Neuronal stem cell (in vitro differentiated cells): ENCODE measurements around the gene SAMSN1.

Source experiments
- DNase-seq: peaks from one replicate; pipeline ENCODE4 v3.0.0-alpha.2; 2013; ENCODE audit warnings: low spot score
- H2AFZ ChIP-seq: one replicate; pipeline ENCODE4 v1.6.1; 2013; ENCODE audit warnings: mild to moderate bottlenecking, low read length, inconsistent platforms
- H2AK5ac ChIP-seq: 2 replicates; pipeline ENCODE4 v1.6.1; 2013; ENCODE audit warnings: low read depth, mild to moderate bottlenecking, inconsistent platforms, low read length, moderate library complexity, mixed read lengths
- H2BK120ac ChIP-seq: 2 replicates; pipeline ENCODE4 v1.6.1; 2013; ENCODE audit warnings: low read depth, mild to moderate bottlenecking, inconsistent platforms, low read length, moderate library complexity, mixed read lengths
- H2BK12ac ChIP-seq: one replicate; pipeline ENCODE4 v1.6.1; 2013; ENCODE audit warnings: low read length, inconsistent platforms
- H2BK15ac ChIP-seq: 2 replicates; pipeline ENCODE4 v1.6.1; 2013; ENCODE audit warnings: mild to moderate bottlenecking, low read length, inconsistent platforms, mixed read lengths
- H2BK5ac ChIP-seq: one replicate; pipeline ENCODE4 v1.6.1; 2013; ENCODE audit warnings: inconsistent platforms, mild to moderate bottlenecking, low read length, moderate library complexity
- H3K14ac ChIP-seq: one replicate; pipeline ENCODE4 v1.6.1; 2013; ENCODE audit warnings: low read length, inconsistent platforms
- H3K18ac ChIP-seq: 2 replicates; pipeline ENCODE4 v1.6.1; 2013; ENCODE audit warnings: low read length, inconsistent platforms
- H3K23ac ChIP-seq: 2 replicates; pipeline ENCODE4 v1.6.1; 2013; ENCODE audit warnings: low read depth, mild to moderate bottlenecking, mixed read lengths, low read length, inconsistent platforms; ENCODE audit not compliant: poor library complexity
- H3K27ac ChIP-seq: replicated peaks from 3 replicates; pipeline ENCODE4 v1.5.1; 2013; ENCODE audit warnings: low read length, inconsistent platforms
- H3K27me3 ChIP-seq, 3 experiments: 2 replicates each; pipeline ENCODE4 v1.6.1; 2013; ENCODE audit warnings: low read length in 3 of 3, mild to moderate bottlenecking in 2 of 3, inconsistent platforms in 1 of 3, low read depth in 1 of 3, mixed read lengths in 1 of 3, moderate library complexity in 1 of 3; ENCODE audit not compliant: control insufficient read depth in 3 of 3, insufficient read depth in 3 of 3
- H3K36me3 ChIP-seq, 2 donors: replicated peaks in 1 of 2; 2 replicates each; pipeline ENCODE4 v1.6.1; 2013; ENCODE audit warnings: low read length in 2 of 2; ENCODE audit not compliant: control insufficient read depth in 2 of 2, insufficient read depth in 2 of 2
- H3K4ac ChIP-seq: 2 replicates; pipeline ENCODE4 v1.6.1; 2013; ENCODE audit warnings: inconsistent platforms, mild to moderate bottlenecking, low read length, moderate library complexity
- H3K4me1 ChIP-seq, 2 donors: 1 replicate in 1 of 2; 2 replicates in 1 of 2; pipeline ENCODE4 v1.6.1; 2013; ENCODE audit warnings: low read length in 2 of 2, low read depth in 1 of 2; ENCODE audit not compliant: control insufficient read depth in 2 of 2, insufficient read depth in 1 of 2
- H3K4me2 ChIP-seq: one replicate; pipeline ENCODE4 v1.6.1; 2013; ENCODE audit warnings: mild to moderate bottlenecking, low read length, inconsistent platforms; ENCODE audit not compliant: insufficient read depth, poor library complexity, severe bottlenecking
- H3K4me3 ChIP-seq, 2 donors: 2 replicates each; pipeline ENCODE4 v1.5.1; 2013; ENCODE audit warnings: low read length in 2 of 2, mild to moderate bottlenecking in 2 of 2, inconsistent platforms in 1 of 2, moderate library complexity in 1 of 2
- H3K79me1 ChIP-seq: one replicate; pipeline ENCODE4 v1.6.1; 2013; ENCODE audit warnings: low read depth, mild to moderate bottlenecking, inconsistent platforms, low read length, moderate library complexity
- H3K9ac ChIP-seq: one replicate; pipeline ENCODE4 v1.6.1; 2013; ENCODE audit warnings: mild to moderate bottlenecking, low read depth, low read length, inconsistent platforms; ENCODE audit not compliant: poor library complexity
- H3K9me3 ChIP-seq, 2 donors: replicated peaks in 1 of 2; 2 replicates each; pipeline versions ENCODE3 to v1.6.1; 2013; ENCODE audit warnings: low read length in 2 of 2, mild to moderate bottlenecking in 2 of 2, inconsistent platforms in 1 of 2, low read depth in 1 of 2, mixed read lengths in 1 of 2, moderate library complexity in 1 of 2; ENCODE audit not compliant: control insufficient read depth in 2 of 2, insufficient read depth in 1 of 2
- H4K8ac ChIP-seq: one replicate; pipeline ENCODE4 v1.6.1; 2013; ENCODE audit warnings: low read depth, mild to moderate bottlenecking, inconsistent platforms, low read length, moderate library complexity
- H4K91ac ChIP-seq: one replicate; pipeline ENCODE4 v1.6.1; 2013; ENCODE audit warnings: low read length, low read depth, mild to moderate bottlenecking, inconsistent platforms; ENCODE audit not compliant: poor library complexity
- WGBS, 2 donors: extraction: QIAGEN DNeasy Blood & Tissue Kit; methylation state at CpG; one replicate each; pipeline ENCODE4 v1.1.7; 2013; ENCODE audit warnings: missing lambda C conversion rate in 2 of 2, mixed read lengths in 1 of 2; ENCODE audit not compliant: insufficient read length in 2 of 2, insufficient replicate concordance in 1 of 2; ENCODE audit errors: extremely low coverage in 2 of 2; 5-methylcytosine and 5-hydroxymethylcytosine counted together

The SAMSN1 gene

GRCh38 chr21:14569868-14570267 is 23.8 kb upstream of the SAMSN1 start:
- Histone ChIP-seq H4K91ac (no peak overlapping the region), H3K36me3 (no peaks in the 10 kb centered on the region)
- DNase-seq, result no peak

GRCh38 chr21:14569026-14569621 is 23.0 kb upstream of the SAMSN1 start:
- Histone ChIP-seq H3K4me1 (no peaks in the 10 kb centered on the region), H3K79me1 (no peaks in the 10 kb centered on the region), H3K18ac (no peak overlapping the region), H3K9ac (no peak overlapping the region), H3K27me3 (no peaks in the 10 kb centered on the region), H3K23ac (no peak overlapping the region), H3K36me3 (no peaks in the 10 kb centered on the region), H2BK5ac (no peak overlapping the region), H2AK5ac (no peak overlapping the region), H3K4me3 (no peak overlapping the region), H2BK15ac (no peak overlapping the region), H4K8ac (no peak overlapping the region), H4K91ac (no peak overlapping the region), H3K9me3 (no peaks in the 10 kb centered on the region), H3K4ac (no peak overlapping the region), H3K4me2 (no peak overlapping the region), H2BK12ac (no peak overlapping the region), H3K14ac (no peak overlapping the region), H3K27ac (no peak overlapping the region), H2BK120ac (no peak overlapping the region), H2AFZ (no peak overlapping the region)
- DNase-seq, result no peak
- no CpG with 5 or more reads among the region's 3 CpGs for WGBS, 2 donors

More at GRCh38 chr21:14569868-14570267, 23.8 kb upstream of the SAMSN1 start:
- Histone ChIP-seq H3K4me2 (no peak overlapping the region), H2AFZ (no peak overlapping the region), H2BK15ac (no peak overlapping the region), H3K79me1 (no peaks in the 10 kb centered on the region), H2BK120ac (no peak overlapping the region), H3K27me3 (no peaks in the 10 kb centered on the region), H2AK5ac (no peak overlapping the region), H2BK5ac (no peak overlapping the region), H3K18ac (no peak overlapping the region), H3K9me3 (no peaks in the 10 kb centered on the region), H4K8ac (no peak overlapping the region), H3K4me1 (no peaks in the 10 kb centered on the region), H2BK12ac (no peak overlapping the region), H3K27ac (no peak overlapping the region), H3K4me3 (no peak overlapping the region), H3K14ac (no peak overlapping the region), H3K23ac (no peak overlapping the region), H3K4ac (no peak overlapping the region), H3K9ac (no peak overlapping the region)
- WGBS, 2 donors, result no CpG with 5 or more reads among the region's 6 CpGs

GRCh38 chr21:14567331-14568279 is 21.5 kb upstream of the SAMSN1 start:
- Histone ChIP-seq H3K27ac (no peak overlapping the region), H2AK5ac (no peak overlapping the region), H3K4me2 (no peak overlapping the region), H3K36me3 (no peaks in the 10 kb centered on the region), H3K18ac (no peak overlapping the region), H3K79me1 (no peaks in the 10 kb centered on the region), H3K23ac (no peak overlapping the region), H3K4me1 (no peaks in the 10 kb centered on the region), H3K9ac (no peak overlapping the region), H3K27me3 (no peaks in the 10 kb centered on the region), H3K14ac (no peak overlapping the region), H2BK15ac (no peak overlapping the region), H2AFZ (no peak overlapping the region), H3K4ac (no peak overlapping the region), H3K9me3 (no peaks in the 10 kb centered on the region), H4K8ac (peak overlapping the region; percentile 75), H3K4me3 (no peak overlapping the region), H2BK120ac (no peak overlapping the region), H4K91ac (no peak overlapping the region), H2BK5ac (no peak overlapping the region), H2BK12ac (no peak overlapping the region)
- no CpG with 5 or more reads among the region's 7 CpGs for WGBS, 2 donors
- no peak for DNase-seq

GRCh38 chr21:14566894-14567293 is 20.8 kb upstream of the SAMSN1 start:
- Histone ChIP-seq H3K14ac (no peak overlapping the region), H3K4me1 (no peaks in the 10 kb centered on the region), H3K9me3 (no peaks in the 10 kb centered on the region), H3K36me3 (no peaks in the 10 kb centered on the region), H2AK5ac (no peak overlapping the region), H2BK120ac (no peak overlapping the region), H2BK12ac (no peak overlapping the region), H2AFZ (no peak overlapping the region), H3K23ac (no peak overlapping the region), H3K9ac (no peak overlapping the region), H3K4me3 (no peak overlapping the region), H4K8ac (no peak overlapping the region), H3K27me3 (no peaks in the 10 kb centered on the region), H3K4ac (no peak overlapping the region), H2BK5ac (no peak overlapping the region), H4K91ac (no peak overlapping the region), H3K27ac (no peak overlapping the region), H3K79me1 (no peaks in the 10 kb centered on the region), H2BK15ac (no peak overlapping the region), H3K4me2 (no peak overlapping the region), H3K18ac (no peak overlapping the region)
- DNase-seq, result no peak
- no CpG with 5 or more reads among the region's 5 CpGs for WGBS, 2 donors
